A549 treated with dexamethasone at 1 μM for 4 hours (cell line): ENCODE results near the gene OR2T4. TPM values are rescaled to one million over a fixed set of nuclear protein-coding genes. Genes with fewer than 3 reads are reported as not detected.

ENCODE experiments used
- total RNA-seq: library from RNA; stranded (reverse); fragments of 200-300 nt; extraction: Qiagen RNA extraction; gene quantifications from 5 replicates; pipeline ENCODE4 v1.2.3, GENCODE V29; 2022

Gene OR2T4, protein sequence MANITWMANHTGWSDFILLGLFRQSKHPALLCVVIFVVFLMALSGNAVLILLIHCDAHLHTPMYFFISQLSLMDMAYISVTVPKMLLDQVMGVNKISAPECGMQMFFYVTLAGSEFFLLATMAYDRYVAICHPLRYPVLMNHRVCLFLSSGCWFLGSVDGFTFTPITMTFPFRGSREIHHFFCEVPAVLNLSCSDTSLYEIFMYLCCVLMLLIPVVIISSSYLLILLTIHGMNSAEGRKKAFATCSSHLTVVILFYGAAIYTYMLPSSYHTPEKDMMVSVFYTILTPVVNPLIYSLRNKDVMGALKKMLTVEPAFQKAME
- total RNA-seq: not detected in 5 replicates

DNA sequence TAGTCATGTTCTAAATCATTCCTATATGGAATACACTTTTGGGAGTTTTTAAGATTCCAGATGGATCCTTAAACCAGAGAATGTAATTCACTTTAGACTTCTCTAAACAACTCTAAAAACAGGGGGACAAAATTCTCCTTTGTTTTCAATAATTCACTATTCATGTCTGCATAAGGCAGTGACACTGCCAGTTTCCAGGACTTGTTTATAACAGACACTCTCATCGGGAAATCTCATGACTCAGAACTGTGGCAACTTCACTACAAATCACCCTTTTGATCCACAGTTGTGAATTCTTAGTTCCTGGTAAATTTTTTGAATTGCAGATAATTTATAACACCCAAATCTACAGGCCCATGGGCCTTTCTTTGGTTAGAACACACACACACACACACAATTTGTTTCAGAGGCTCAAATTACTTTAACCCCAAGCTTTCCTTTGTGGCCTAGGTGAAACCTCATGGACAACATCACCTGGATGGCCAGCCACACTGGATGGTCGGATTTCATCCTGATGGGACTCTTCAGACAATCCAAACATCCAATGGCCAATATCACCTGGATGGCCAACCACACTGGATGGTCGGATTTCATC is at the start of gene OR2T4:
Gene OR2T4 (plus strand): TSS at position 545 of the 595 bp plus-strand sequence. CDS start 0 bp downstream, at position 545.

DNA sequence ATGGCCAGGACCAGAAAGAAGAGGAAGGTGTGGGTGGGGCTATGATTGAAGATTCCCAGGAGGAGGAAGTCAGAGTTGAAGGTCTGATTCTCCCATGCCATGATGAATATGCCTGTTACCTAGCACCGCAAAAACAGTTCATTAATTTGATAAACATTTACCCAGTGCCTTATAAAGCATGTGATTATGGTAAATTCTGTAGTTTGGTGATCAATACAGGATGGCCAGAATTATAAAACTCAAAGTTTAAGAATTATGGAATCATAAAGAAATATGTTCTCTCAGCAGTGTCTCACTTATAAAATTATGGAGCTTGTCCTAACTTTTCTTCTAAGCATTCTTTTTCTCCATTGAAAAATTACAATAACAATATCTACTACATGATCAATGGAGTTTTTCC is 37.0 kb upstream of the OR2T4 start, which contains the start of gene OR2M7:
Gene OR2M7 (minus strand): TSS at position 101 of the 400 bp plus-strand sequence. CDS start 0 bp downstream, at position 101.

DNA sequence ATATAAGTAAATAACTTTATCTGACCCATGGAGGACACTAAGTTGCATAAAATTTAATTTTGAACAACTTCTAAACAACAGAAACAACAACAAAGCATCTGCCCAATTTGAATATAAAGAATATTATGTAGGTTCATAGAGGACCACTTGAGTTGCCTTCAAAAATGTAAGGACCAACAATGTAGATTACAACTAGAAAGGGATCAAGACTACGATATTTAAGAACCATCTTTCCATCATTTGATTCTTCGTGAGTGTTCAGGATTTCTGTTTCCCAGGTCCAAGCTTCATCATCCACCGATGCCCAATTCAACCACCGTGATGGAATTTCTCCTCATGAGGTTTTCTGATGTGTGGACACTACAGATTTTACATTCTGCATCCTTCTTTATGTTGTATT is 13.0 kb upstream of the OR2T4 start, which contains the start of gene OR14C36:
Gene OR14C36 (plus strand): TSS at position 301 of the 400 bp plus-strand sequence. CDS start 0 bp downstream, at position 301.

DNA sequence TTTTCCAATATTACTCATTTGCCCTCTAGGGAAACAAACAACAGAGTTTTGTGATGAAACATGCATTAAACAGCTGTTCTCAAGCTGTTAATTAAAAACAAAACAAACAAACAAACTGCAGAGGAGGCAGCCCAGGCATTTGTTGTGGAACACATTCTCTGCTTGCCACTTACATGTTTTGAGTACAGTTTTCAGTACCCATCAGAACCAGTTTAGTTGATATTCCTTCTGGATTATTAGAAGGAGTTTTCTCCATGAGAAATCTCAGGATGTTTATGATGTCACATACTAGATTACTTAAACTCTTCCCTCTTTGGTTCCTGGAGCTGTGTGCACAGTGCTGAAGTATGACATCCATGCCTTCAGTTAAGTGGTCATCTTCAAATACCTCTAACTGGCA is 14.0 kb downstream of the OR2T4 start, which contains the start of gene OR2T6:
Gene OR2T6 (plus strand): TSS at position 301 of the 400 bp plus-strand sequence. CDS start 11,863 bp downstream, outside the sequence.

DNA sequence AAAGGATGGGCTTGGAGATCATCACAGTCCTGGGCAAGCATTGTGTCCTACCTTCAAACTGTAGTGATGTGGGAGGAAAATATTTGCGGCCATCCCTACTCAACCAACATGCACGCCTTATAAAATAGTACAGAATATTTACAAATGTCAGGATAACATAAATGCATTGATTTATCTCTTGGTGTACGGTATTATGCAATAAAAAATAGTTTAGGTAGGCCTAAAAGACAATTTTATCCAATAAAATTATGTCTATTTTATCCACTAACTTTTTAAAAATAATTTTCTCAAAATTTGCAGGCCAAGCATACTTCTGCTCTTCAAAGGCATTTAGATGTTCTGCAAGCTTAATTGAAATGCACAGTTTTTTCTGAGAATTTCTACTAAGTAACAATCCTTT is 41.3 kb downstream of the OR2T4 start, which contains the start of gene OR2T1:
Gene OR2T1 (plus strand): TSS at position 301 of the 400 bp plus-strand sequence. CDS start 3,100 bp downstream, outside the sequence.

Other genes with a start within 250 kb of the OR2T4 start
- gene OR2M5, start 216.5 kb upstream of the OR2T4 start, total RNA-seq: not detected in 5 replicates
- gene OR2M2, start 186.8 kb upstream of the OR2T4 start, total RNA-seq: not detected in 5 replicates
- not detected in 5 replicates for gene OR2M3, start 164.4 kb upstream of the OR2T4 start, total RNA-seq
- gene OR2M4, start 130.2 kb upstream of the OR2T4 start, total RNA-seq: not detected in 5 replicates
- gene OR2T33, start 83.7 kb upstream of the OR2T4 start, total RNA-seq: not detected in 5 replicates
- gene OR2T12, start 58.2 kb upstream of the OR2T4 start, total RNA-seq: not detected in 5 replicates
- gene OR2M7, start 37.1 kb upstream of the OR2T4 start, total RNA-seq: not detected in 5 replicates
- not detected in 5 replicates for gene OR14C36, start 12.9 kb upstream of the OR2T4 start, total RNA-seq
- gene OR2T6, start 14.1 kb downstream of the OR2T4 start, total RNA-seq: not detected in 5 replicates
- gene OR2T1, start 41.4 kb downstream of the OR2T4 start, total RNA-seq: not detected in 5 replicates
- not detected in 5 replicates for gene OR2T2, start 84.0 kb downstream of the OR2T4 start, total RNA-seq
- gene OR2T3, start 111.7 kb downstream of the OR2T4 start, total RNA-seq: not detected in 5 replicates
- not detected in 5 replicates for gene OR2T5, start 126.9 kb downstream of the OR2T4 start, total RNA-seq
- gene OR2G6, start 146.4 kb downstream of the OR2T4 start, total RNA-seq: not detected in 5 replicates
- gene OR2T29, start 201.1 kb downstream of the OR2T4 start, total RNA-seq: not detected in 5 replicates
- gene OR2T34, start 213.1 kb downstream of the OR2T4 start, total RNA-seq: not detected in 5 replicates
- not detected in 5 replicates for gene OR2T10, start 236.0 kb downstream of the OR2T4 start, total RNA-seq